Endometrial microvascular endothelial cells (primary cell): ENCODE measurements around the gene KANK4. TPM values are rescaled to one million over a fixed set of nuclear protein-coding genes. Genes with fewer than 3 reads are reported as not detected.

Source experiments
- in situ Hi-C: cut with HindIII; loops from 2 replicates; pipeline ENCODE4 v1.10.0; 2017; ENCODE audit warnings: low sequenced_read_pairs, low pct_unique_long_range_greater_than_20kb; ENCODE audit errors: inconsistent ontology term
- total RNA-seq: library from RNA; depleted of rRNA; stranded (reverse); fragments of >200 nt; gene quantifications from one replicate; pipeline ENCODE4 v1.2.3, GENCODE V29; 2015; ENCODE audit errors: inconsistent ontology term

Gene KANK4
- total RNA-seq, 1 donor from 2014 or later, result not detected

DNA sequence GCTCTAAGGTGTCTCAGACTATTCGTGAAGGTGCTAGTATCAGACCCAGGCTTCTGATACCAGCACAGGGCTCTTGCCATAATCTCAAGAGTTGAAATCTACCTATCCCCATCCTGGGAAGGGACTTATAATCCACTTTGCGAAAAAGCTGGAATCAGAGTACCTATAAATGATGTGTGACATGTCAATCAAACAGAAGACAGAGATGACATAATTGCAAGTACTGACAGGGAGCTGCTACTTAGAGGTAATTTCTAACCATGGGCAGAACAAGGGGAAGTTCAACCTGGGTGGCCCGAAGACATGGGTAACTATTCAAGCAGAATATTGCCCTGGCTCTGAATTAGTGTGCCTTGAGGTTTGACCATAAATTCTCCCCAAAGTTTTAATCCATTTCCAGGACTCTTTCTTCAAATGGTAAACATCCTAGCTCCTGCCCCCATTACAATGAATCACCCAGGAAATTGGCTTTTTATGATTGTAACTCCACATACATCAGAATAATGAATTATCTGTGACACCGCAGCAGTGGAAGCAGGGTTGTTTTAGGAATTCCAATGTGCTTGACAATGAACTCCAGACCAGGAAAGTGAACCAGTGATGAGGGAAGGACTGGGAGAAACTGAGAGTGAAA lies 37.2 kb downstream of the KANK4 start:
- in situ Hi-C loops, result no loop called here

DNA sequence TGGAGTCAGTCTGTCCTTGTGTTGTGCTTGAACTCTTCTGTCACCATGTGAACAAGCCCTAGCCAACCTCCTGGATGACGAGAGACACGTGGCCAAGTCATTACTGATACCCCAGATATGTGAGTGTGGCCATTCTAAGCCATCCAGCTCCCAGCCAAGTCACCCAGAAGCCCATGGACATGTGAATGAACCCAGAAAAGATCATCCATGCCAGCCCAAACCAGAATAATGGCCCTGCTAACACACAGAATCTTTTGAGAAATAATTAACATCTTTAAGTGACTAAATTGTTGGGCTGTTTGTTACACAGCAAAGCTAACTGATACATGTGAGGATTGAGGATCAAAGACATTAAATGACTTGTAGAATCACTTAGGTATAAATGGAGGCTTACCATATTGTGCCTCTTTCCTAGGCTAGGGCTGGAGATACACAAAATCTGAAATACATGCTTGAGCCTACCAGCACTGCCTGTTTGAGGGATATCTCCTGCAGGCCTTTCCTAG lies 38.2 kb downstream of the KANK4 start:
- in situ Hi-C loops, result no loop called here

DNA sequence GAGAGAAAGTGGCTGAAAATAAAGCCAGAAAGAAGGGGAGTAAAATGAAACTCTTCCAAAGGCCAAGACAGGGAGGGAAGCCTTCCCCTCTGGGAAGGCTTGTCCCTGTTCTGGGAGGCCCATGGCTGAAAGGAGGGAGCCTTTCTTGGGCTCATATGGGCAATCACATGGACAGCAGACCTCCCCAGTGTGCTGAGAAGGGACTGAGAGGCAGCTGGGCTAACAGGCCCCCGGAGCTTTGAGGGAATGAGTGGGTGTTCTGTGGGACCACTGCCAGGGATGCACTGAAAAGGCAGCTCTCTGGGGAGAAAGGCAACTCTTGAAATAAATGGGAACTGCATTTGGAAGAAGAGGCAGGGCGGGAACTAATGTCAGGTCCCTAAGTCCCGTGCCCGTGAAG lies 39.1 kb downstream of the KANK4 start:
- in situ Hi-C loops, result no loop called here

DNA sequence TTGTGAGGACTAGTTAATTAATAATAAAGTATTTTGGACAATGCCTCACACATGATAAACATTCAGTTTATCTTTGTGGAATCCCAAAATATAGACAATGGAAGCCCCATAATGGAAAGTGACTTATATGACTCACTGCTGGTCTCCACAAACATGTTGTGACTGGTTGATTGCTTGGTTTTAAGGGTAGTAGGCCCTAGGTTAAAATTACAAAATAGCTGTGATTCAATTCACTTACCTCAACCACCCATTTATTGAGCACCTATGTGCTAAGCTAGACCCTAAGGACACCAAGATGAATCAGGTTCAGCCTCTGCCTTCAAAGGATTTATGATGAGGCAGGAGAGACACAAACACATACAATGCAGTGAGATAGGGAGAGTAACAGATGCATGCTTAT lies 42.4 kb downstream of the KANK4 start:
- in situ Hi-C loops, result no loop called here

DNA sequence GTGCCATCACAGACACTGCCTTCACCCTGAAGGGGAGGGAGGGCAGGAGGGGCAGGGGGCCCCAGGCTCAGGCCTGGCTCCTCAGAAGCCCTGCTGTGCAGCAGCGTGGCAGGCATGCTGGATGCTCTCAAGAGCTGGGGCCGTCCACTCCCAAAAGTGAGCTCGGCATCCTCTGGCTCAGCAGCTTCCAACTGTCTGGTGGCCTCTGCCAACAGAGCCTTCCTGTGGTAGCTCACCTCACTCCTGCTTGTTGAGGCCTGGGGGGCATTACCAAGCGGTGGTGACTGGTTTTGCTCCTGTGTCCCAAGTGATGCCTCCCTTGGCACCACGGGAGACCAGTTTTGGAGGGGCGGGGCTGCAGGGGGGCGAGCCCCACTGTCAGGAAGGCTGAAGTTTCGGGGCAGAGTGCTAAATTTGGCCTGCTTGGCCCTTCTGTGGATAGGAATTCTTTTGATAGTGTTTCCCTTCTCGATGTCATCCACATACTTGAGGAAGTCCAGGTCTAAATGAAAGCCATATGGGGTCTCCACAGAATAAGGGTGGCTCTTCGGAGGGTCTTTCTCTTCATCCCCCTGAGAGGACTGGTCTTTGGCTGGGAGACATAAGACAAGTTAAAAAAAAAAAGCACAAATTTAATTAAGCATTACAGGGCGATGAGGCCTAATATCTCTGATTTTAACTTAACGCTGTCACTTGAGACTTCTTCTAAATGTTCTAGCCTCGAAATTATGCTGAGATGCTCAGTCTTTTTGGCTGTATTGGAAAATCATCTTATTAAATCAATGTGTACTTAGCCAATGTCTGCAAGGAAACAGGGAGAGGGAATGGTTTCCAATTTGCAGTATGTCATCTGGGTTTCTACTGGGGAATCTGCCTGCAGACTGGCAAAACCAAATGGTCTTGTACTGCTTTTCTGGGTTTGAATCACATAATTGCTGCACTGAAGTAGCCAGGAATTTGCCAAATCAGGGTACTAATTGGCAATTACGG lies 44.4 kb downstream of the KANK4 start:
- in situ Hi-C loops, result no loop called here

DNA sequence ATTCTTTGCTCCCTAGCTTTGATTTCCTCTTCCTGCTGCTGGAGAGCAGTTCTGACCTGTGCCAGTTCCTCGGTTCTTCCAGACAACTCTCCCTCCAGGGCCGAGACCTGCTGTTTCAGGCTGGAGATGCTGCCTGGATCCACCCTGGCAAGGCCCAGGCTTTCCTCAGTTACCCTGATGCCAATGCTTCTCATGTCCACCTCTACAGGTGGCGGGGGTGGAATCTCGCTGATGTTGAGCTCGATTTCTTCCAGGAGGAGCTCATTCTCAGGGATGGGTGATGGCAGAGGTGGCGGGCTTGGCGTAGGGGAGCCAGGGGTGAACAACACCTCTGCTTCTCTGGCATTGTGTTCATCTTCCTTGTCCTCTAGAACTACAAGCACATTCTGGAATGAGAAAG lies 45.3 kb downstream of the KANK4 start:
- in situ Hi-C loops, result no loop called here

DNA sequence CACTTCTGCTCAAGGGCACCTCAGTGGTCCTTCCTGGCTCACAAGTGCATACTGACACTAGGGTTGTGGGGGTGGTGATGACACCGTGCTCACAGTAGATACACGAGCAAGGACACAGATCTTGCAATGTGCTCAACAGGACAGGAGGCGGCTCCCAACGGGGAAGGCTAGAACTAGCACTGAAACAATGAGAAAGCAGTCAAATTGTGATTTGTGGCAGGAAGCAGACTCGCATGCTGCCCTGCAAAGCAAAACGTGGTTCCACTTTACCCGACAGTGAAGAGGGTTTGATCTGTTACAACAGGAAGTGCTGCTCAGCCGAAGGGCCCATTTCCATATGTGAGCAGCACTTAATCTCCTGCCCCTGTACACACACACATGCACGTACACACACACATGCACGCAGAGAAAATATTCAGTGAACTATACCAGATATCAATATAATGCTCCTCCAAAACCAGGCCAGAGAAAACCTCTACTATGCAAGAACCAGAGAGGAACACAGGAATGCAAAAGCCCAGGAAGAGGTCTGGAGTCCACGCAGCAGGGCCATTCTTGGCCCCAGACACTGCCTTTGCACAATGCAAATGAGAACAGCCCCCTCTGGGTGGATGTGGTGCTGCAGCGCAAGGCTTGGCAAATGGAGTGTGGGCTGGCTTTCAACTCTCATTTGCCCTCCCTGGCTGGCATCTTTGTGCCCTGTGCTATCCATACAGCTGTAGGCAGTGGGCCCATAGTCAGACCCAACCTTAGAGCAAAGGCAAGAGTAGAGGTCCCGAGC lies 47.1 kb downstream of the KANK4 start:
- in situ Hi-C loops, result no loop called here

DNA sequence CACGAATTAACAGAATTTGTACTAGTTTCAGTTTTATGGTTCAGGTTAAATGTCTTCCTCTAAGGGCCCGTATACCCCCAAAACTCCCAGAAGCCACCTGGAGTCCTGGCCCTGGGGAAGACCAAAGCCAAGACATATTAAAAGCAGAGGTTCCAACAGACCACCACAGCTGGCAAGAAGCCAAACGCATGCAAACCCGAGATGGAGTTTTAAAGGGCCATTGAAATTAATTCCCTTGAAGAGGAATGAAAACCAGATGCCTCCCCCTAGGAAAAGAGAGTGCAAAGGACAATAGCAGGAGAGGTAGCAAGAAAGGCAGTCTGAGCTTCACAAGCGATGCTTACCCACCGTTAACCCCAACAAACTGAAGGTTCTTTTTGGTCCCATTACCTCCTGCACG lies 48.1 kb downstream of the KANK4 start:
- in situ Hi-C loops, result no loop called here

DNA sequence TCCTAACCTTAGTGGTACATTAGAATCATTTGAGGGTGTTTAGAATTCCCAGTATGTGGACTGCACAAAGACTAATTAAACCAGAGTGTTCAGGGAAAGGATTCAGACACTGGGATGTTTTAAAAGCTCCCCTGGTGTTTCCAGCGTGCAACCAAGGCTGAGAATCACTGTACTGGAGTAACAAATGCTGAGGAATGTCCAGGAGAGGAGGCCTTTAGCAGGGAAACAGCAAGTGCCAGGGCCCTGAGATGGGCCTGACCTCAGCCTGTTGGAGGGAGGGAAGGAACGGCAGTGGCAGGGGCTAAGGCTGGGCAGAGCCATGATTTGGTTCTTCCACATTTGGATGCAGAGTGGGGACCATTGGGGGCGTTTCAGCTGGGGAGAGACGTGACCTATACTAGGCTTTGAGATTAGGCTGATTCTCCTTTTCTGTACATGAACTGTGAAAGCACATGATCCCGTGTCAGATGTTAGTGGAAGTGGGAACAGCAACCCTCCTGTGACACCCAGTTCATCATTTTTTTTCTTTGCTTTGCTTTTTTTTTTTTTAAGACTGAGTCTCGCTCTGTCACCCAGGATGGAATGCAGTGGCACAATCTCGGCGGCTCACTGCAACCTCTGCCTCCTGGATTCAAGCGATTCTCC lies 49.3 kb downstream of the KANK4 start:
- in situ Hi-C loops, result no loop called here

DNA sequence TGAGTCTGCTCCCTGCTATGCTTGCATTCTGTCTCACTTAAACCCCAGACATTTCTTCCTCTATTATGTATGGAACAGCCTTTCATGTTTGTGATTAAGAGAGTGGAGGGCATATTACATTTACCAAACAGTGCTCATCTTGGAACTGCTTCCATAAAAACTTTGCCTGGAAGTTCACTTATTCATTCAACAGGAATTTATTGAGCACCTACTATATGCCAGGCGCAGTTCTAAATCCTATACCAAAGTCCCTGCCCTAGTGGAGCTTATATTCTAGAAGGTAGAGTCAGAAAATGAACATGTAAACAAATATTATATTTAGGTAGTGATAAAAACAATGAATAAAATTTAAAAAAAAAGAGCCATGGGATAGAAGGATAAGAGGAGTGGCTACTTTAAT lies 49.8 kb downstream of the KANK4 start:
- in situ Hi-C loops, result no loop called here

DNA sequence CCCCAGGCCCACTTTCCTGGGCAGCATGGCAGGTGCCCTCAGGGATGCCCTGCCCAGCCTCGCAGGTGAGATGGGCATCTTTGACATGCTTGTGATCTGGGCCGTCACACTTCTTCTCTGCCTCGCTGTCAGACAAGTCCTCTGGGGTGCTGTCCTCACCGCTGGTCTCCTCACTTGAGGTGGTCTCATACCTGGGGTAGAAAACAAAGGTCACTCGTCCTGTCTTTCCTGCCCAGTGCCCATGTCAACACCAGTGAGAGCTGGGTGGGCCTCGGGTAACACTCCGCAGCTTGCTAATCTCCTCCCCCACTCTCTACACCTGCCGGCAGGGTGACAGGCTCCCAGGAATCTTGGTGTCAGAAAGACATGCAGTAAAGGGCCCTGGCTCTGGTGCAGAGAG lies 50.9 kb downstream of the KANK4 start:
- in situ Hi-C loops, result no loop called here

DNA sequence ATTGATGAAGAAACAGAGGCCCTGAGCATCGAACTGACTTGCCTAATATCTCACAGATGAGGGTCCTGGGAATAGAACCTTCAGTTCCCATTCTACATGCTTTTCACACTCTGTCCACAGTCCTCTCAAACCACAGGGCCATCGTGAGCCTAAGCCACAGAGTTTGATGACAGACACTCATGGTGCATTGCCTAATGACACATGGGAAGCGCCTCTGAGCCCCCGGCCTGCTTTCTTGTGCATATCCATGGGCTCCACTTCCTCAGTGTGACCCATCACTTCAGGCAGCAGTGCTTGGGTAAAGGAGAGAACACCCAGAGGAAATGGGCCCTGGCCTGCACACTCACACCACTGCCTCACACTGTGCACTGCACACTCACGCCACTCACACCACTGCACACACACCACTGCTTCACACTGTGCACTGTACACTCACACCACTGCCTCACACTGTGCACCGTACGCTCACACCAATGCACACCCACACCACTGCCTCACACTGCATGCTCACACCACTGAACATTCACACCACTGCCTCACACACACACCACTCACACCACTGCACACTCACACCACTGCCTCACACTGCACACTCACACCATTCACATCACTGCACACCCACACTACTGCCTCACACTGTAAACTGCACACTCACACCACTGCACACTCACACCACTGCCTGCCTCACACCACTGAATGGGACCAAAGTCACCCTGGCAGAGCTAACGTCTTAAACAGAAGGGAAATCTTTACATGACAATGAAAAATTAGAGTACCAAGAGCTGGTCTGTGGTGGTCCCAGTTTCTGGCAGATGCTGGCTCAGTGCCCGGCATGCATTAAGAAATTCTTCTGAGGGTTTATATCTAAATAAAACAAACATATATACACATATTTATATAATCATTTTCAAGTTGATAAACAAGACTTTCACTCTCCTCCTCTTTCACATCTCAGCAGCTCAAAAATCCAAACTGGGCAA lies 53.0 kb downstream of the KANK4 start:
- in situ Hi-C loops, result no loop called here

DNA sequence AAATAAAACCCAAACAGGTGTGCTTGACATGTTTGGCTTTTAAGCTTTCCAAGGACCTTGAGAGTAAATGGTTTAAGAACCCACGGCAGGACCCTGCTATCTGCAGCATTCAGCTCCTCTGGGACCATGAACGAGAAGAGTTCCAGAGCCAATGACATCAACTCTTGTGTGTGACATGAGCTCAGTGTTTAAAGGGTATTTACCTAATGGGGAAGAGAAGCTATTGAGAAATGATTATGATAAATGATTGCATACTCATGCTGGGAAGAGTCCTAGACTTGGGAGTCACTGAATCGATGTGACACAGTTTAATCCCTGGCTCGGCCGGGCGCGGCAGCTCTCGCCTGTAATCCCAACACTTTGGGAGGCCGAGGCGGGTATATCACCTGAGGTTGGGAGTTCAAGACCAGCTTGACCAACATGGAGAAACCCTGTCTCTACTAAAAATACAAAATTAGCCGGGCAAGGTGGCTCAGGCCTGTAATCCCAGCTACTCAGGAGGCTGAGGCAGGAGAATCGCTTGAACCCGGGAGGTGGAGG lies 55.4 kb downstream of the KANK4 start:
- in situ Hi-C loops, result no loop called here

DNA sequence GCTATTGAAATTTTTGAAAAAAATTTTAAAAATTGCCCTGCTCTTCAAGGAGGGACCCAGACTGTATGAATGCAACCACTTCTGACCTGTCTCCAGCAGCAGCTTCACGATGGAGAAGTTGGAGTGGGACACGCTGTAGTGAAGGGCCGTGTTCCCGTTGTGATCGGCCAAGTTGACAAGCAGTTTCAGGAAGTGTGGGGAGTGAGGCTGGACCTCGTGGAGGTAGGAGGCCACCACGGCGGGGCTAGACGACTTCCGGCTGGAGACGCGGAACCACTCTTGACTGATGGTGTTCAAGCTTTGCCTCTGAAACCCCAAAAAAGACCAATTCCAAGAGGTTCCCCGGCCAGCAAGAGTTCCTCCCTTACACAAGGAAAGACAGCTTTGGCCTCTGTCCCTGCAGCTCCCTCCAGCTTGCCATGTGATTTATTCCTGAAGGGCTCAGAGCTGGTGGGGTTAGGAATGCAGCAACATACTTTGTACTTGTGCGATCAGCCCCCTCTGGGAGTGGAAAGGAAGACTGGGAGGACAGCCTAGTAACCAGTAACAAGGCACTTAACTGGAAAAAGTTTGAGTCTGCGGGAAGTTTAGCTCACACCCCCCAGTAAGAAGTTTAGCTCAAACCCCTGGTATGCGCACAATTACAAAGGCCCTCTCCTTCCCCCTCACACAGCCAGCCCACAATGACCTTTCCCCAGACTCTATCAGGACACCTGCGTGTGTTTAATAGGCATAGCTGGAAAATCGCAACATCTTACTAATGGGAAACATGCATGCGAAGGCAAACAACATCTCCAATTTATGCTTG lies 56.0 kb downstream of the KANK4 start:
- in situ Hi-C loops, result no loop called here

DNA sequence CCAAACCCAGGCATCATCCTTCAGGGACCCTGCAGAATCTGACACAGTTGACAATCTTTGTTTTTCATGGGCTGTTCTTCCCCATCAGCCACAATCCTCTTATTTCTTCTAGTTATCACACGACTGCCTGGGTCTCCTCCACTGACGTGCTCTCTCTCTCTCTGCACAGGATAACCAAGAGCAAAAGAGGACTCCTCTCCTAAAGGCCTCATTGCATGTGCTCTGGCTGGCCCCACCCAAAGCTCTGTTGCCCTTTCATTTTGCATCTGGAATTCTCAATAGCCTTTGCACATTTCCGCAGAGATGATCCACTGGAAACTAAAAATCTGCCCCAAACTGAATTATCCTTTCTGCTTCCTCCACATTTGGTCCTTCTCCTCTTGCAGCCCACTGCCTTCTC lies 58.5 kb downstream of the KANK4 start:
- in situ Hi-C loops, result no loop called here

DNA sequence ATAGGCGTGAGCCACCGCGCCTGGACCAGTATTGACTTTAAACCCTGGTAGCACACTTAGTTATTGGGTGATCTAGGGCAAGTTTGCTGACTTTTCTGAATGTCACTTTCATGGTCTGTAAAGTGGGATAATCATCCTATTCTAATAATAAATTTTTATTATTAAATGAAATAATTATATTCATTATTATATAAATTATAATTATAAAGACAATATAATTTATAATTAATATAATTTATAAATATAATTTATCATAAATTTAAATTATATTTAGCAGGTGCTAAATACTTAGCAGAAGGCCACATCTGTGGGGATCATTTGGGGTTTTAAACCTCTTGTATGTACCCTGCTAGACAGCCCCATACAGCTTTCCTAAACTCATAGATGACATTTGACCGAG lies 59.7 kb downstream of the KANK4 start:
- in situ Hi-C loops, result no loop called here
